IMR-90 (cell line): ENCODE data around the gene HPSE2. TPM values are rescaled to one million over a fixed set of nuclear protein-coding genes. Genes with fewer than 3 reads are reported as not detected.

Experiments
- ATAC-seq: fragments of 200-7000 bp; cut with Tn5 transposase; 2 replicates; pipeline ENCODE4 v1.9.1; 2020; ENCODE audit warnings: low read depth, mild to moderate bottlenecking, moderate library complexity
- BruUV-seq: library from RNA; stranded (reverse); fragments of 400-500 nt; replicated peaks from 2 replicates; lab custom pipeline; 2021; lab: Mats Ljungman, UMichigan
- CTCF ChIA-PET: fragments of 300-600 bp; formaldehyde crosslinking; extraction: SDS; loops from one replicate; lab custom pipeline; 2021; ENCODE audit warnings: antibody characterized with exemption; lab: Yijun Ruan, JAX
- POLR2A ChIA-PET: fragments of 300-600 bp; sonication (Branson Sonifier 250); formaldehyde crosslinking; loops from one replicate; lab custom pipeline; 2022; ENCODE audit warnings: antibody characterized with exemption; ENCODE audit not compliant: unreplicated experiment; lab: Charles Lee
- DNase-seq: peaks from one replicate; pipeline ENCODE4 v3.0.0; 2013
- H2AFZ ChIP-seq: replicated peaks from 2 replicates; pipeline ENCODE3; 2013; ENCODE audit warnings: low read length, mild to moderate bottlenecking; ENCODE audit not compliant: poor library complexity
- H2AK5ac ChIP-seq: 2 replicates; pipeline ENCODE4 v1.6.1; 2013; ENCODE audit warnings: low read depth, low read length, inconsistent platforms
- H2AK9ac ChIP-seq: replicated peaks from 2 replicates; pipeline ENCODE3; 2013; ENCODE audit warnings: mild to moderate bottlenecking, low read depth, low read length, moderate library complexity; ENCODE audit not compliant: poor library complexity
- H2BK120ac ChIP-seq: 2 replicates; pipeline ENCODE4 v1.6.1; 2013; ENCODE audit warnings: low read depth, low read length, inconsistent platforms
- H2BK15ac ChIP-seq: 3 replicates; pipeline ENCODE4 v1.6.1; 2013; ENCODE audit warnings: low read depth, low read length, inconsistent platforms
- H2BK20ac ChIP-seq: 2 replicates; pipeline ENCODE4 v1.6.1; 2013; ENCODE audit warnings: low read depth, mild to moderate bottlenecking, inconsistent platforms, low read length, moderate library complexity
- H2BK5ac ChIP-seq: 2 replicates; pipeline ENCODE4 v1.6.1; 2013; ENCODE audit warnings: mild to moderate bottlenecking, low read depth, low read length, inconsistent platforms; ENCODE audit not compliant: poor library complexity, severe bottlenecking
- H3K14ac ChIP-seq: replicated peaks from 2 replicates; pipeline ENCODE4 v1.6.1; 2013; ENCODE audit warnings: low read depth, low read length, inconsistent platforms
- H3K18ac ChIP-seq: 2 replicates; pipeline ENCODE4 v1.6.1; 2013; ENCODE audit warnings: low read depth, low read length, control low read depth
- H3K23ac ChIP-seq: 2 replicates; pipeline ENCODE4 v1.6.1; 2013; ENCODE audit warnings: low read depth, low read length, inconsistent platforms
- H3K27ac ChIP-seq: 2 replicates; pipeline ENCODE4 v1.5.1; 2013; ENCODE audit warnings: mild to moderate bottlenecking, control low read depth, low read length; ENCODE audit not compliant: insufficient read depth
- H3K27me3 ChIP-seq: 2 replicates; pipeline ENCODE4 v1.6.1; 2013; ENCODE audit warnings: low read length; ENCODE audit not compliant: control insufficient read depth, insufficient read depth
- H3K36me3 ChIP-seq: 2 replicates; pipeline ENCODE4 v1.6.1; 2013; ENCODE audit warnings: low read length, mixed read lengths; ENCODE audit not compliant: control insufficient read depth, insufficient read depth
- H3K4ac ChIP-seq: 2 replicates; pipeline ENCODE4 v1.6.1; 2013; ENCODE audit warnings: low read depth, low read length, inconsistent platforms
- H3K4me1 ChIP-seq: 2 replicates; pipeline ENCODE4 v1.6.1; 2013; ENCODE audit warnings: low read length, mixed read lengths; ENCODE audit not compliant: control insufficient read depth, insufficient read depth
- H3K4me2 ChIP-seq: 2 replicates; pipeline ENCODE4 v1.6.1; 2013; ENCODE audit warnings: low read depth, mild to moderate bottlenecking, control low read depth, low read length, moderate library complexity
- H3K4me3 ChIP-seq: 2 replicates; pipeline ENCODE4 v1.5.1; 2013; ENCODE audit warnings: low read depth, mild to moderate bottlenecking, control low read depth, low read length, moderate library complexity; ENCODE audit not compliant: insufficient read depth
- H3K56ac ChIP-seq: 2 replicates; pipeline ENCODE4 v1.6.1; 2013; ENCODE audit warnings: low read length, inconsistent platforms; ENCODE audit not compliant: insufficient read depth; ENCODE audit errors: extremely low read depth
- H3K79me1 ChIP-seq, 2 experiments: 2 replicates each; pipeline ENCODE4 v1.6.1; 2013; ENCODE audit warnings: low read length in 2 of 2, inconsistent platforms in 1 of 2, low read depth in 1 of 2
- H3K9ac ChIP-seq: 2 replicates; pipeline ENCODE4 v1.6.1; 2013; ENCODE audit warnings: low read depth, low read length, control low read depth
- H3K9me1 ChIP-seq: 2 replicates; pipeline ENCODE4 v1.6.1; 2013; ENCODE audit warnings: low read length, inconsistent platforms; ENCODE audit not compliant: insufficient read depth
- H3K9me3 ChIP-seq: 2 replicates; pipeline ENCODE4 v1.6.1; 2013; ENCODE audit warnings: low read length; ENCODE audit not compliant: control insufficient read depth, insufficient read depth
- H4K20me1 ChIP-seq: 2 replicates; pipeline ENCODE4 v1.6.1; 2013; ENCODE audit warnings: low read length, inconsistent platforms; ENCODE audit not compliant: insufficient read depth
- H4K5ac ChIP-seq: 2 replicates; pipeline ENCODE4 v1.6.1; 2013; ENCODE audit warnings: mild to moderate bottlenecking, low read depth, low read length, control low read depth
- H4K8ac ChIP-seq, 2 experiments: 2 replicates each; pipeline ENCODE4 v1.6.1; 2013; ENCODE audit warnings: low read depth in 2 of 2, low read length in 2 of 2, control low read depth in 1 of 2, inconsistent platforms in 1 of 2
- H4K91ac ChIP-seq: 2 replicates; pipeline ENCODE4 v1.6.1; 2013; ENCODE audit warnings: low read depth, low read length, inconsistent platforms; ENCODE audit not compliant: insufficient read depth
- CEBPB ChIP-seq: IDR thresholded peaks from 2 replicates; pipeline ENCODE4 v1.6.1; 2012; ENCODE audit warnings: low read depth, low read length, improper control_type of control experiment
- FOS ChIP-seq: fragments of 150-350 bp; IDR thresholded peaks from 2 replicates; pipeline ENCODE4 v1.6.1; 2016; ENCODE audit warnings: low read depth, low read length
- MAFK ChIP-seq: IDR thresholded peaks from 2 replicates; pipeline ENCODE4 v1.6.1; 2012; ENCODE audit warnings: low read depth, low read length, improper control_type of control experiment
- MAZ ChIP-seq: IDR thresholded peaks from 2 replicates; pipeline ENCODE4 v1.6.1; 2012; ENCODE audit warnings: low read depth, mild to moderate bottlenecking, low read length, improper control_type of control experiment, moderate library complexity, borderline replicate concordance
- POLR2A ChIP-seq: IDR thresholded peaks from 2 replicates; pipeline ENCODE4 v1.6.1; 2012; ENCODE audit warnings: mild to moderate bottlenecking, low read depth, low read length
- RFX5 ChIP-seq: IDR thresholded peaks from 2 replicates; pipeline ENCODE4 v1.8.0; 2012; ENCODE audit warnings: low read depth, mild to moderate bottlenecking, low read length, moderate library complexity
- WGBS, 2 experiments: methylation state at CpG; one replicate each; pipeline versions ENCODE4 v1.1.5 to v1.1.7; 2013; ENCODE audit warnings: missing lambda C conversion rate in 2 of 2; ENCODE audit not compliant: insufficient read length in 1 of 2; ENCODE audit errors: extremely low coverage in 2 of 2; 5-methylcytosine and 5-hydroxymethylcytosine counted together
- dilution Hi-C: fragments of 300-500 bp; cut with HindIII; formaldehyde crosslinking; loops from one replicate; pipeline ENCODE4 v1.14.3; 2018; ENCODE audit warnings: low sequenced_read_pairs; ENCODE audit not compliant: unreplicated experiment
- in situ Hi-C: fragments of 300-500 bp; cut with MboI; formaldehyde crosslinking; loops from 3 replicates; pipeline ENCODE4 v1.14.3; 2019; ENCODE audit warnings: low sequenced_read_pairs, inconsistent platforms, mixed read lengths
- intact Hi-C: fragments of 100-400 bp; cut with micrococcal nuclease; formaldehyde crosslinking; loops from 2 replicates; pipeline ENCODE4 v1.10.0; 2022
- polyA plus RNA-seq, 3 experiments: library from polyadenylated mRNA; depleted of rRNA; stranded (reverse); fragments of >200 nt; gene quantifications; 2 replicates each; pipeline ENCODE4 v1.2.3, GENCODE V29; 2012; ENCODE audit warnings: low replicate concordance in 1 of 3
- total RNA-seq: library from RNA; depleted of rRNA; stranded (reverse); fragments of >200 nt; gene quantifications from 2 replicates; pipeline ENCODE4 v1.2.3, GENCODE V29; 2012
- TF ChIP-seq, protein P1 (sequence below): conservative IDR thresholded peaks from 2 replicates; pipeline ENCODE4 v1.5.1; 2012; ENCODE audit warnings: mild to moderate bottlenecking, low read depth, low read length, improper control_type of control experiment

Gene HPSE2
- total and polyA plus RNA-seq, 2 of the 4 experiments (the other 2 are of a cell fraction) = not detected

DNA sequence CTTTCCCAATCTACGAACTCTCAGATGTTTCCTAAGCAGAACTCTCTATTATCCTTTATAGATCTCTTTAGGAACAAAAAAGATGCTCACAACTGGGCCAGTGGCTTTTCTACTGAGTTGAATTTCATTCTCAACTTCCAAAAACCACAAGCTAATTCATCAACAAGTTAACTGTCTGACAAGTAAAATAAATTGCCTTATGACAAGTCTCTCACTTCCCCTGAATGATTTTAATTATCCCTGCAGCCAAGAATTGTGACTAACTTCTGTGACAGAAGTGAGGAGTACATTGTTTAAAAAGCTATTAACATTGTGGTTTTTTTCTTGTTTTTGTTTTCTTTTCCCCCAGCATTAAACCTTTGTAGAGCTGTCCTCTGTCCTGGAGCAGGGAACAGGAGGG is 343.1 kb downstream of the HPSE2 start:
- no peak overlapping the region for H2AK9ac ChIP-seq
- H4K8ac ChIP-seq = no peak overlapping the region
- no peak overlapping the region for H3K14ac ChIP-seq
- intact Hi-C loops (no loop called here), in situ Hi-C loops (no loop called here), dilution Hi-C loops (no loop called here)
- no peak overlapping the region for H2BK120ac ChIP-seq
- H3K27me3 ChIP-seq = no peaks in the 10 kb centered on the region
- H3K9me1 ChIP-seq = no peaks in the 10 kb centered on the region
- H3K4me1 ChIP-seq = no peaks in the 10 kb centered on the region
- WGBS, 2 experiments = no CpG with 5 or more reads among the region's 1 CpG
- no peak overlapping the region for H4K91ac ChIP-seq
- H2BK5ac ChIP-seq = no peak overlapping the region
- no TSS peak for BruUV-seq
- H3K27ac ChIP-seq = no peak overlapping the region
- H3K18ac ChIP-seq = no peak overlapping the region
- TF ChIP-seq FOS = no peak
- no peak for TF ChIP-seq POLR2A
- TF ChIP-seq RFX5 = no peak
- TF ChIP-seq, protein P1, sequence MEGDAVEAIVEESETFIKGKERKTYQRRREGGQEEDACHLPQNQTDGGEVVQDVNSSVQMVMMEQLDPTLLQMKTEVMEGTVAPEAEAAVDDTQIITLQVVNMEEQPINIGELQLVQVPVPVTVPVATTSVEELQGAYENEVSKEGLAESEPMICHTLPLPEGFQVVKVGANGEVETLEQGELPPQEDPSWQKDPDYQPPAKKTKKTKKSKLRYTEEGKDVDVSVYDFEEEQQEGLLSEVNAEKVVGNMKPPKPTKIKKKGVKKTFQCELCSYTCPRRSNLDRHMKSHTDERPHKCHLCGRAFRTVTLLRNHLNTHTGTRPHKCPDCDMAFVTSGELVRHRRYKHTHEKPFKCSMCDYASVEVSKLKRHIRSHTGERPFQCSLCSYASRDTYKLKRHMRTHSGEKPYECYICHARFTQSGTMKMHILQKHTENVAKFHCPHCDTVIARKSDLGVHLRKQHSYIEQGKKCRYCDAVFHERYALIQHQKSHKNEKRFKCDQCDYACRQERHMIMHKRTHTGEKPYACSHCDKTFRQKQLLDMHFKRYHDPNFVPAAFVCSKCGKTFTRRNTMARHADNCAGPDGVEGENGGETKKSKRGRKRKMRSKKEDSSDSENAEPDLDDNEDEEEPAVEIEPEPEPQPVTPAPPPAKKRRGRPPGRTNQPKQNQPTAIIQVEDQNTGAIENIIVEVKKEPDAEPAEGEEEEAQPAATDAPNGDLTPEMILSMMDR = no peak
- no peak for TF ChIP-seq MAZ
- TF ChIP-seq CEBPB = no peak
- TF ChIP-seq MAFK = no peak
- H2BK20ac ChIP-seq = no peak overlapping the region
- H3K4me3 ChIP-seq = no peak overlapping the region
- H3K56ac ChIP-seq = no peak overlapping the region
- no peak overlapping the region for H2AFZ ChIP-seq
- ATAC-seq (no peak), DNase-seq (no peak)
- H3K79me1 ChIP-seq = no peaks in the 10 kb centered on the region
- no peaks in the 10 kb centered on the region for H4K20me1 ChIP-seq
- CTCF ChIA-PET = no interaction called here
- H2BK15ac ChIP-seq = no peak overlapping the region
- POLR2A ChIA-PET = no interaction called here
- no peak overlapping the region for H2AK5ac ChIP-seq
- H3K23ac ChIP-seq = no peak overlapping the region
- no peaks in the 10 kb centered on the region for H3K36me3 ChIP-seq
- H3K9ac ChIP-seq = no peak overlapping the region
- no peak overlapping the region for H3K4me2 ChIP-seq
- no peaks in the 10 kb centered on the region for H3K9me3 ChIP-seq
- no peak overlapping the region for H4K5ac ChIP-seq
- no peak overlapping the region for H3K4ac ChIP-seq
